HL-60 (cell line): ENCODE results near the gene CST4.
"Not testable (repeated sequence)": the region's sequence is repeated elsewhere in the genome, so short reads cannot be mapped to it uniquely, and the experiment has no call there.

Experiments used
- CTCF ChIP-seq: IDR thresholded peaks from one replicate; pipeline ENCODE4 v1.5.1; 2011; ENCODE audit warnings: low read length, control low read depth, inconsistent platforms; ENCODE audit not compliant: insufficient read depth
- POLR2AphosphoS5 ChIP-seq: IDR thresholded peaks from 2 replicates; pipeline ENCODE4 v1.6.1; 2012; ENCODE audit warnings: low read depth

GRCh38 chr20:23659610-23659988 is 29.2 kb downstream of the CST4 start:
- not testable (repeated sequence) for TF ChIP-seq POLR2AphosphoS5, CTCF
